SK-N-SH treated with all-trans-retinoic acid at 6 μM for 48 hours (cell line): ENCODE results near the gene ITPR3.

Experiments used
- ATAC-seq: fragments of 200-7000 bp; cut with Tn5 transposase; 3 replicates; pipeline ENCODE4 v1.9.1; 2020; ENCODE audit warnings: mild to moderate bottlenecking, moderate library complexity
- ARNTL ChIP-seq: fragments of 450-650 bp; formaldehyde crosslinking; IDR thresholded peaks from 2 replicates; pipeline ENCODE4 v1.5.0; 2020; ENCODE audit warnings: low read depth, mild to moderate bottlenecking, moderate library complexity, borderline replicate concordance
- BACH2 ChIP-seq: fragments of 250-450 bp; sonication (Bioruptor Pico); IDR thresholded peaks from 2 replicates; pipeline ENCODE4 v1.9.0; 2021; ENCODE audit warnings: mild to moderate bottlenecking, borderline replicate concordance
- CSDC2 ChIP-seq: fragments of 250-450 bp; sonication (Bioruptor Pico); IDR thresholded peaks from 2 replicates; pipeline ENCODE4 v1.5.0; 2020; ENCODE audit warnings: mild to moderate bottlenecking, moderate library complexity
- CSRNP3 ChIP-seq: fragments of 250-450 bp; sonication (Bioruptor Pico); IDR thresholded peaks from 2 replicates; pipeline ENCODE4 v1.5.1; 2021; ENCODE audit warnings: mild to moderate bottlenecking, moderate library complexity
- ESRRG ChIP-seq: fragments of 250-450 bp; sonication (Bioruptor Pico); IDR thresholded peaks from 2 replicates; pipeline ENCODE4 v1.6.1; 2021; ENCODE audit warnings: mild to moderate bottlenecking
- GLIS3 ChIP-seq: fragments of 250-450 bp; sonication (Bioruptor Pico); IDR thresholded peaks from 2 replicates; pipeline ENCODE4 v1.5.0; 2020; ENCODE audit warnings: mild to moderate bottlenecking, moderate library complexity
- ISL1 ChIP-seq: fragments of 250-450 bp; sonication (Bioruptor Pico); IDR thresholded peaks from 2 replicates; pipeline ENCODE4 v2.1.2; 2022; ENCODE audit warnings: mild to moderate bottlenecking, moderate library complexity
- POU6F1 ChIP-seq: fragments of 250-450 bp; sonication (Bioruptor Pico); IDR thresholded peaks from 2 replicates; pipeline ENCODE4 v1.8.0; 2021; ENCODE audit warnings: low read depth, mild to moderate bottlenecking, moderate library complexity, borderline replicate concordance
- PPARA ChIP-seq: fragments of 250-450 bp; sonication (Bioruptor Pico); IDR thresholded peaks from 2 replicates; pipeline ENCODE4 v1.5.0; 2020; ENCODE audit warnings: mild to moderate bottlenecking, borderline replicate concordance
- RARB ChIP-seq: fragments of 250-450 bp; sonication (Bioruptor Pico); IDR thresholded peaks from 2 replicates; pipeline ENCODE4 v1.8.0; 2021; ENCODE audit warnings: mild to moderate bottlenecking, moderate library complexity
- SNAI2 ChIP-seq: fragments of 250-450 bp; sonication (Bioruptor Pico); IDR thresholded peaks from 2 replicates; pipeline ENCODE4 v1.5.0; 2020; ENCODE audit warnings: mild to moderate bottlenecking, moderate library complexity
- TCF4 ChIP-seq: fragments of 250-450 bp; sonication (Bioruptor Pico); IDR thresholded peaks from 2 replicates; pipeline ENCODE4 v1.8.0; 2021; ENCODE audit warnings: mild to moderate bottlenecking, moderate library complexity, borderline replicate concordance
- TOX ChIP-seq: fragments of 250-450 bp; sonication (Bioruptor Pico); IDR thresholded peaks from 2 replicates; pipeline ENCODE4 v1.8.0; 2021; ENCODE audit warnings: mild to moderate bottlenecking, moderate library complexity, borderline replicate concordance
- TSHZ2 ChIP-seq: fragments of 250-450 bp; sonication (Bioruptor Pico); IDR thresholded peaks from 2 replicates; pipeline ENCODE4 v1.5.0; 2020; ENCODE audit warnings: mild to moderate bottlenecking, moderate library complexity
- ZC3H10 ChIP-seq: fragments of 250-450 bp; sonication (Bioruptor Pico); IDR thresholded peaks from 2 replicates; pipeline ENCODE4 v1.5.1; 2021; ENCODE audit warnings: mild to moderate bottlenecking, moderate library complexity
- ZFP3 ChIP-seq: fragments of 250-450 bp; sonication (Bioruptor Pico); IDR thresholded peaks from 2 replicates; pipeline ENCODE4 v1.5.0; 2020; ENCODE audit warnings: mild to moderate bottlenecking, moderate library complexity
- ZFP30 ChIP-seq: fragments of 450-650 bp; formaldehyde crosslinking; IDR thresholded peaks from 2 replicates; pipeline ENCODE4 v1.5.0; 2022; ENCODE audit warnings: mild to moderate bottlenecking, moderate library complexity
- ZNF565 ChIP-seq: fragments of 450-650 bp; formaldehyde crosslinking; conservative IDR thresholded peaks from 2 replicates; pipeline ENCODE4 v1.5.0; 2020; ENCODE audit warnings: low read depth, mild to moderate bottlenecking, moderate library complexity
- ZNF70 ChIP-seq: fragments of 450-650 bp; formaldehyde crosslinking; IDR thresholded peaks from 2 replicates; pipeline ENCODE4 v1.5.0; 2020; ENCODE audit warnings: mild to moderate bottlenecking, moderate library complexity
- ZNF8 ChIP-seq: fragments of 450-650 bp; formaldehyde crosslinking; IDR thresholded peaks from 2 replicates; pipeline ENCODE4 v1.5.0; 2020; ENCODE audit warnings: mild to moderate bottlenecking, moderate library complexity
- TF ChIP-seq, protein P1 (sequence below): fragments of 250-450 bp; sonication (Bioruptor Pico); IDR thresholded peaks from 2 replicates; pipeline ENCODE4 v1.8.0; 2020; ENCODE audit warnings: mild to moderate bottlenecking, moderate library complexity, borderline replicate concordance

ITPR3 gene

GRCh38 chr6:33691456-33692077, 70.4 kb downstream of the ITPR3 start:
- TF ChIP-seq ZNF70 (no peak), PPARA (CRISPR knock-in tag) (no peak), CSRNP3 (CRISPR knock-in tag) (no peak)
- no peak for ATAC-seq

DNA sequence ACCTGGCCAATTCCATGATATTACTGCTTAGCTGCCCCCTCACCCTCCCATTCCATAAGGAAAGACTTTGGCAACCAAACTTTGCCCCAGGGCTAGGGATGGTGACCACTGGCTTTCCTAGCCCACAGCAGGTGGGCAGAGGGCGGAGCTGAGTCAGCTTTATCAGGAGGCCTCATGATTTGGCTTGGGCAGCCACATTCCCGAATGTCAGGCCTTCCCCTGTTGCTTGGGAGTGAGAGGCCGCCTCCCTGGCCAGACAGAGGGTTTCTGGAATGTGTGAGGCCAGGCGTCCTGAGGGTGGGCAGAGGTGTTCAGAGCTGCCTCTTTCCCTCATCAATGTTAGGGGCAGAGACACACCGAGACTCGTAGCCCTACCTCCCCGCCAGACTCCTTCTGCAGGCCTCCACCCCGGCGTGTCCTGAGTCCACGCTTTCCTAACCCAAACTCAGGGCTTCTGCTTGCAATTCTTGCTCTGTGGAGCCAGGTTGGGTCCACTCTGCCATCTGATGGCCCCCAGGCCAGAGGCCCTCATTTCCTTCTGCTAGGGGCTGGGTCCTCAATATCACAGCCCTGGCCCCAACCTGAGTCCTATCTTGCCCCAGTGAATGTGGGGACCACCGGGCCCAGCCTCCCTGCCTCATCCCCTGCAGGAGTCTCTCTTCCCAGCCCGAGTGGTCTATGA, 71.1 kb downstream of the ITPR3 start:
- no peak; the same call in 2 of the 3 replicates for ATAC-seq

DNA sequence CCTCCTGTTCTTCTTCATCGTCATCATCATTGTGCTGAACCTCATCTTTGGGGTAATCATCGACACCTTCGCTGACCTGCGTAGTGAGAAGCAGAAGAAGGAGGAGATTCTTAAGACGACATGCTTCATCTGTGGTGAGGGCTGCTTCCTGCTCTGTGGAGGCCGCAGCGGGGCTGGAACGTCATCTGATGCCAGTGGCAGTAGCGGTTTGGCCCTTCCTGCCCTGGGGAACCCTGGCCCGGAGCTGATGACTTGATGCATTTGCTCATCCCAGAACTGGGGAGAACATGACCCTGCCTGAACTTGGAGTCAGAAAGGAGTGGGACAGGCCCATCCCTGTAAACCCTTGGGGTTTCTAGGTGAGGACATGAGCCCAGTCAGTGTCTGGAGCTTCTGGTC, 71.6 kb downstream of the ITPR3 start:
- TF ChIP-seq POU6F1 (CRISPR knock-in tag), result no peak
- no peak for ATAC-seq

More for the DNA sequence above, 71.1 kb downstream of the ITPR3 start:
- TF ChIP-seq TOX (CRISPR knock-in tag) (no peak), SNAI2 (CRISPR knock-in tag) (no peak), GLIS3 (no peak)

DNA sequence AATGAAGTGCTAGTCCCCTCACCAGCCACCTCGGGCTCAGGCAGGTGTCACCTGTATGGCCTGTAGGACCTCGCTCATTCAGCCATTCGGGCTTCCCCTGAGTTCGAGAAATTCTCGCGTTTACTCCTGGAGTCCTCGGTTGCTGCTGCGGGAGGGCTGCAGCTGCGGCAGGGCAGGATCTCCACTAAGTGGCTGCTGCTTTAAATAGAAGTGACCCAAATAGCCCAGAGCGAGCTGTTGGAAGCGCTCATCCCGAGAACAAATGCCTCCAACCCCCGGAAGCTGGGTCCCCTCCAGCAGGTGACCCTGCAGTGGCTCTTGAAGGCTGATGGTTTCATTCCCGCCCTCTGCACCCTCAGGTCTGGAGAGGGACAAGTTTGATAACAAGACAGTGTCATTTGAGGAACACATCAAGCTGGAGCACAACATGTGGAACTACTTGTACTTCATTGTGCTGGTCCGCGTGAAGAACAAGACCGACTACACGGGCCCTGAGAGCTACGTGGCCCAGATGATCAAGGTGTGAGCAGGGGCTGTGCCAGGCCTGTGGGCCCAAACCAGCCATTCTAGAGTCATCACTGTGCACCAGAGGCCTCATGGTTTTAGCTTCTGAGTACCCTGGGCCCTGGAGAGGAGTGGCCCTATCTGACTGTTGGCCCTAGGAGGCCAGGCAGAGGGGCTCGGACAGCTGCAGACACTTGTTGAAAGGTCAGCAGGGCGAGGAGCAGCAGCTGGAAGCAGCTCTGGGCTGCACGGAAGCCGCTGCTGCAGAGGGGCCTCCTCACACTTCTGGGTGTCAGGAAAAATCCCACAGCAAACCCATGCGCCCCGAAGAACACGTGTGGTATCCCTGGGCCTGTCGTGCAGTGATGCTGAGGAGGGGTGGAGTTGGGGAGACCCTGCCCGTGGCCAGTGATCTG, 72.3 kb downstream of the ITPR3 start:
- no peak for ATAC-seq

More for the DNA sequence above, 72.3 kb downstream of the ITPR3 start:
- TF ChIP-seq, protein P1, sequence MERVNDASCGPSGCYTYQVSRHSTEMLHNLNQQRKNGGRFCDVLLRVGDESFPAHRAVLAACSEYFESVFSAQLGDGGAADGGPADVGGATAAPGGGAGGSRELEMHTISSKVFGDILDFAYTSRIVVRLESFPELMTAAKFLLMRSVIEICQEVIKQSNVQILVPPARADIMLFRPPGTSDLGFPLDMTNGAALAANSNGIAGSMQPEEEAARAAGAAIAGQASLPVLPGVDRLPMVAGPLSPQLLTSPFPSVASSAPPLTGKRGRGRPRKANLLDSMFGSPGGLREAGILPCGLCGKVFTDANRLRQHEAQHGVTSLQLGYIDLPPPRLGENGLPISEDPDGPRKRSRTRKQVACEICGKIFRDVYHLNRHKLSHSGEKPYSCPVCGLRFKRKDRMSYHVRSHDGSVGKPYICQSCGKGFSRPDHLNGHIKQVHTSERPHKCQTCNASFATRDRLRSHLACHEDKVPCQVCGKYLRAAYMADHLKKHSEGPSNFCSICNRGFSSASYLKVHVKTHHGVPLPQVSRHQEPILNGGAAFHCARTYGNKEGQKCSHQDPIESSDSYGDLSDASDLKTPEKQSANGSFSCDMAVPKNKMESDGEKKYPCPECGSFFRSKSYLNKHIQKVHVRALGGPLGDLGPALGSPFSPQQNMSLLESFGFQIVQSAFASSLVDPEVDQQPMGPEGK, result no peak
- TF ChIP-seq ZFP3 (CRISPR knock-in tag) (no peak), CSRNP3 (CRISPR knock-in tag) (no peak), TCF4 (CRISPR knock-in tag) (no peak), ZNF8 (CRISPR knock-in tag) (no peak), ISL1 (no peak), ZNF565 (CRISPR knock-in tag) (no peak), POU6F1 (CRISPR knock-in tag) (no peak), PPARA (CRISPR knock-in tag) (no peak), ZFP30 (CRISPR knock-in tag) (no peak), ZC3H10 (CRISPR knock-in tag) (no peak), CSDC2 (CRISPR knock-in tag) (no peak), SNAI2 (CRISPR knock-in tag) (no peak), BACH2 (CRISPR knock-in tag) (no peak), RARB (CRISPR knock-in tag) (no peak), GLIS3 (no peak), ESRRG (no peak), TSHZ2 (CRISPR knock-in tag) (no peak), ARNTL (no peak)
